GM04503 (cell line): ENCODE results near the gene TJAP1.
"Not testable (repeated sequence)": the region's sequence is repeated elsewhere in the genome, so short reads cannot be mapped to it uniquely, and the experiment has no call there.

Source experiments
- DNase-seq: peaks from one replicate; pipeline ENCODE4 v3.0.0-alpha.2; 2012; ENCODE audit warnings: low read depth

The TJAP1 gene

GRCh38 chr6:43453831-43454230, 23.5 kb upstream of the TJAP1 start:
- no peak for DNase-seq

GRCh38 chr6:43454290-43454695, 23.1 kb upstream of the TJAP1 start:
- DNase-seq, result no peak

GRCh38 chr6:43454696-43455530, 22.5 kb upstream of the TJAP1 start:
- no peak for DNase-seq

GRCh38 chr6:43455531-43456428, 21.6 kb upstream of the TJAP1 start, which contains the start of gene DLK2:
Gene DLK2, minus strand, starts transcription at chr6:43455548. Its CDS starts 723 bp downstream, at chr6:43454825.
- DNase-seq, result no peak

GRCh38 chr6:43457643-43458042, 19.7 kb upstream of the TJAP1 start:
- no peak for DNase-seq

- DNase-seq, result not testable (repeated sequence)
These were observed 19.2 kb upstream of the TJAP1 start for GRCh38 chr6:43458154-43458553.

- no peak for DNase-seq
These were observed 17.8 kb upstream of the TJAP1 start for GRCh38 chr6:43459535-43459934.

- DNase-seq, result no peak
These were observed 17.3 kb upstream of the TJAP1 start for GRCh38 chr6:43460032-43460431.

- no peak for DNase-seq
These were observed 15.4 kb upstream of the TJAP1 start for GRCh38 chr6:43461936-43462335.

GRCh38 chr6:43464337-43464736, 13.0 kb upstream of the TJAP1 start:
- no peak for DNase-seq

GRCh38 chr6:43465948-43466347, 11.4 kb upstream of the TJAP1 start:
- DNase-seq, result no peak

- DNase-seq, result not testable (repeated sequence)
These were observed 10.1 kb upstream of the TJAP1 start for GRCh38 chr6:43467265-43467664.

GRCh38 chr6:43467752-43468151, 9.6 kb upstream of the TJAP1 start:
- DNase-seq, result no peak

GRCh38 chr6:43468240-43468639, 9.1 kb upstream of the TJAP1 start:
- no peak for DNase-seq

GRCh38 chr6:43468748-43469681, 8.4 kb upstream of the TJAP1 start:
- DNase-seq, result no peak

- DNase-seq, result no peak
These were observed 7.4 kb upstream of the TJAP1 start for GRCh38 chr6:43469947-43470346.

GRCh38 chr6:43471399-43471798, 6.0 kb upstream of the TJAP1 start:
- no peak for DNase-seq

GRCh38 chr6:43472515-43472914, 4.9 kb upstream of the TJAP1 start:
- no peak for DNase-seq

GRCh38 chr6:43475516-43475915, 1.9 kb upstream of the TJAP1 start:
- no peak for DNase-seq

- no peak for DNase-seq
These were observed 624 bp upstream of the TJAP1 start for GRCh38 chr6:43476746-43477145.

- no peak for DNase-seq
These were observed 620 bp downstream of the TJAP1 start for GRCh38 chr6:43478008-43478372.

- DNase-seq, result no peak
These were observed 3.7 kb downstream of the TJAP1 start for GRCh38 chr6:43481075-43481474.
